Measurements from ENCODE around the gene RNF181. TPM values are rescaled to one million over a fixed set of nuclear protein-coding genes. Genes with fewer than 3 reads are reported as not detected.

RNF181 gene
- total and polyA plus RNA-seq, 2 experiments from 2014 or later: 152 to 328 TPM

- peaks cover 25% of the 10 kb centered on the region for H3K4me1 ChIP-seq (ENCODE audit: low read depth)
- no peaks in the 10 kb centered on the region for H3K9me3 ChIP-seq (ENCODE audit: low read depth)
- no peaks in the 10 kb centered on the region for H3K36me3 ChIP-seq
- no peak for DNase-seq (ENCODE audit: low read depth in 1 of 2, low spot score in 1 of 2)
- no peaks in the 10 kb centered on the region for H3K27me3 ChIP-seq
- no peak overlapping the region for H3K4me3 ChIP-seq
- no peak for TF ChIP-seq CTCF (IDR thresholded peaks at IDR 0.05; ENCODE audit: low read depth, low read length)
- peak overlapping the region; percentile 58 for H3K27ac ChIP-seq
These were observed 17.0 kb upstream of the RNF181 start for GRCh38 chr2:85578243-85579180.

- peak overlapping the region; percentile 58 for H3K27ac ChIP-seq
These were observed 16.1 kb upstream of the RNF181 start for GRCh38 chr2:85579266-85579935.

GRCh38 chr2:85580206-85580605 lies 15.3 kb upstream of the RNF181 start:
- Histone ChIP-seq H3K4me3 (no peak overlapping the region), H3K4me1 (ENCODE audit: low read depth) (peaks cover 31% of the 10 kb centered on the region), H3K36me3 (no peaks in the 10 kb centered on the region), H3K27ac (no peak overlapping the region), H3K27me3 (no peaks in the 10 kb centered on the region), H3K9me3 (ENCODE audit: low read depth) (no peaks in the 10 kb centered on the region)
- no peak for DNase-seq (ENCODE audit: low read depth in 1 of 2, low spot score in 1 of 2)
- no peak for TF ChIP-seq CTCF (IDR thresholded peaks at IDR 0.05; ENCODE audit: low read depth, low read length)

More at GRCh38 chr2:85579266-85579935, 16.1 kb upstream of the RNF181 start:
- DNase-seq (ENCODE audit: low read depth in 1 of 2, low spot score in 1 of 2): no peak
- no peaks in the 10 kb centered on the region for H3K9me3 ChIP-seq (ENCODE audit: low read depth)
- no peak for TF ChIP-seq CTCF (IDR thresholded peaks at IDR 0.05; ENCODE audit: low read depth, low read length)
- no peaks in the 10 kb centered on the region for H3K36me3 ChIP-seq
- no peak overlapping the region for H3K4me3 ChIP-seq
- H3K4me1 ChIP-seq (ENCODE audit: low read depth): peaks cover 25% of the 10 kb centered on the region
- H3K27me3 ChIP-seq: no peaks in the 10 kb centered on the region

GRCh38 chr2:85582492-85582891 lies 13.1 kb upstream of the RNF181 start:
- DNase-seq (ENCODE audit: low read depth in 1 of 2, low spot score in 1 of 2): no peak
- H3K4me1 ChIP-seq (ENCODE audit: low read depth): peaks cover 31% of the 10 kb centered on the region
- H3K27me3 ChIP-seq: no peaks in the 10 kb centered on the region
- no peak for TF ChIP-seq CTCF (IDR thresholded peaks at IDR 0.05; ENCODE audit: low read depth, low read length)
- H3K9me3 ChIP-seq (ENCODE audit: low read depth): no peaks in the 10 kb centered on the region
- no peak overlapping the region for H3K4me3 ChIP-seq
- no peak overlapping the region for H3K27ac ChIP-seq
- no peaks in the 10 kb centered on the region for H3K36me3 ChIP-seq

GRCh38 chr2:85583667-85584353 lies 11.7 kb upstream of the RNF181 start:
- Histone ChIP-seq H3K4me3 (no peak overlapping the region), H3K27ac (no peak overlapping the region), H3K4me1 (ENCODE audit: low read depth) (peaks cover 28% of the 10 kb centered on the region), H3K36me3 (no peaks in the 10 kb centered on the region), H3K27me3 (no peaks in the 10 kb centered on the region), H3K9me3 (ENCODE audit: low read depth) (no peaks in the 10 kb centered on the region)
- no peak for DNase-seq (ENCODE audit: low read depth in 1 of 2, low spot score in 1 of 2)
- no peak for TF ChIP-seq CTCF (IDR thresholded peaks at IDR 0.05; ENCODE audit: low read depth, low read length)
